T-cell (primary cell): ENCODE measurements around the gene ZNF689. TPM values are rescaled to one million over a fixed set of nuclear protein-coding genes. Genes with fewer than 3 reads are reported as not detected.
"Not testable (repeated sequence)": the region's sequence is repeated elsewhere in the genome, so short reads cannot be mapped to it uniquely, and the experiment has no call there.

Experiments used
- ATAC-seq, 4 experiments: fragments of 200-7000 bp in 3 of 4; fragments of 150-1000 bp in 1 of 4; cut with Tn5 transposase; replicated peaks in 1 of 4; 1 replicate in 3 of 4; 2 replicates in 1 of 4; pipeline ENCODE4 v1.10.0; 2021; ENCODE audit warnings: moderate library complexity in 3 of 4, mild to moderate bottlenecking in 2 of 4, moderate number of reproducible peaks in 1 of 4
- CTCF ChIA-PET, 2 donors: fragments of 300-600 bp; sonication (Branson Sonifier 250); formaldehyde crosslinking; loops; one replicate each; lab custom pipeline; 2022; ENCODE audit warnings: antibody characterized with exemption in 2 of 2; lab: Charles Lee
- POLR2A ChIA-PET, 2 donors: fragments of 300-600 bp; sonication (Branson Sonifier 250); formaldehyde crosslinking; loops; one replicate each; lab custom pipeline; 2022; ENCODE audit warnings: antibody characterized with exemption in 2 of 2; lab: Charles Lee
- DNase-seq, 35 experiments: peaks; one replicate each; pipeline versions ENCODE4 v3.0.0 to v3.0.0-alpha.2; 2013 to 2023
- H3K27ac ChIP-seq: one replicate; pipeline ENCODE4 v1.5.1; 2013; ENCODE audit warnings: low read length
- H3K27me3 ChIP-seq, 2 experiments: replicated peaks in 1 of 2; 1 replicate in 1 of 2; 2 replicates in 1 of 2; pipeline versions ENCODE4 v1.6.1 to v1.7.0; 2013; ENCODE audit warnings: low read length in 1 of 2, mixed read lengths in 1 of 2; ENCODE audit not compliant: control insufficient read depth in 2 of 2, insufficient read depth in 2 of 2; ENCODE audit errors: extremely low read depth in 1 of 2
- H3K36me3 ChIP-seq, 2 donors: 1 replicate in 1 of 2; 2 replicates in 1 of 2; pipeline versions ENCODE4 v1.6.1 to v1.7.0; 2013; ENCODE audit warnings: low read length in 1 of 2; ENCODE audit not compliant: control insufficient read depth in 2 of 2, insufficient read depth in 1 of 2; ENCODE audit errors: extremely low read depth in 1 of 2
- H3K4me1 ChIP-seq, 2 experiments: 1 replicate in 1 of 2; 2 replicates in 1 of 2; pipeline versions ENCODE4 v1.6.1 to v1.7.0; 2013; ENCODE audit warnings: low read length in 2 of 2, mixed read lengths in 1 of 2; ENCODE audit not compliant: insufficient read depth in 2 of 2, control insufficient read depth in 1 of 2; ENCODE audit errors: extremely low read depth in 1 of 2
- H3K4me3 ChIP-seq, 2 donors: 1 replicate in 1 of 2; 2 replicates in 1 of 2; pipeline versions ENCODE4 v1.5.1 to v1.7.0; 2013; ENCODE audit warnings: mild to moderate bottlenecking in 2 of 2, low read length in 1 of 2, moderate library complexity in 1 of 2; ENCODE audit not compliant: control insufficient read depth in 1 of 2; ENCODE audit errors: extremely low read depth in 1 of 2
- H3K9me3 ChIP-seq: 2 replicates; pipeline ENCODE4 v1.7.0; 2013
- H3K27ac Mint-ChIP-seq, 2 donors: one replicate each; pipeline ENCODE4 v1.8.0; 2020 to 2021; ENCODE audit warnings: mild to moderate bottlenecking in 2 of 2, mixed read lengths in 2 of 2
- H3K27me3 Mint-ChIP-seq, 2 donors: one replicate each; pipeline ENCODE4 v1.8.0; 2021 to 2022; ENCODE audit warnings: mixed read lengths in 2 of 2
- H3K36me3 Mint-ChIP-seq: one replicate; pipeline ENCODE4 v1.8.0; 2021; ENCODE audit warnings: mixed read lengths
- H3K4me1 Mint-ChIP-seq, 3 donors: one replicate each; pipeline ENCODE4 v1.8.0; 2020 to 2022; ENCODE audit warnings: mixed read lengths in 3 of 3, mild to moderate bottlenecking in 1 of 3
- H3K4me3 Mint-ChIP-seq, 3 donors: one replicate each; pipeline ENCODE4 v1.8.0; 2020 to 2022; ENCODE audit warnings: mild to moderate bottlenecking in 3 of 3, mixed read lengths in 3 of 3, moderate library complexity in 3 of 3
- H3K9me3 Mint-ChIP-seq, 3 donors: one replicate each; pipeline ENCODE4 v1.8.0; 2020 to 2022; ENCODE audit warnings: mixed read lengths in 3 of 3
- WGBS: methylation state at CpG from one replicate; pipeline ENCODE4 v1.1.5; 2013; ENCODE audit warnings: missing lambda C conversion rate; ENCODE audit not compliant: insufficient coverage; 5-methylcytosine and 5-hydroxymethylcytosine counted together
- total RNA-seq, 35 experiments: library from RNA in 6 of 35; stranded (reverse) in 6 of 35; fragments of 120-200 nt in 1 of 35; gene quantifications; one replicate each; pipeline versions ENCODE4 v1.2.1 to v1.2.4 and lab custom pipeline; 2013 to 2026

The ZNF689 gene
- total RNA-seq, 5 donors from 2014 or later (not counting 1 experiment from before 2014, with no cell fraction given): 11.0 to 13.7 (median 12.4) TPM

GRCh38 chr16:30641378-30641982, 31.3 kb upstream of the ZNF689 start:
- 100% methylated on average over 1 of the region's 3 CpGs for WGBS
- Mint-ChIP-seq H3K36me3 (no peaks in the 10 kb centered on the region), H3K27me3 (no peaks in the 10 kb centered on the region), H3K9me3 (no peaks in the 10 kb centered on the region), H3K4me3 (no peak overlapping the region), H3K4me1 (no peaks in the 10 kb centered on the region), H3K27ac (no peak overlapping the region)
- Histone ChIP-seq H3K27ac (no peak overlapping the region), H3K27me3 (peaks cover 0 to 2% of the 10 kb centered on the region in 2 experiments), H3K36me3 (no peaks in the 10 kb centered on the region), H3K9me3 (no peaks in the 10 kb centered on the region), H3K4me1 (no peaks in the 10 kb centered on the region), H3K4me3 (no peak overlapping the region)
- DNase-seq (no peak), ATAC-seq (no peak)
- CTCF ChIA-PET: interaction anchor here in 1 of 2 donors (0.5 kb wide), 1 partner anchor 541 kb away, joined by 4 read pairs; no protein-coding TSS in a partner anchor
- POLR2A ChIA-PET: interaction anchor here in 1 of 2 donors (0.7 kb wide), 1 partner anchor 26 kb away, joined by 3 read pairs; no protein-coding TSS in a partner anchor

- POLR2A ChIA-PET: no interaction called here
- H3K36me3 ChIP-seq: no peaks in the 10 kb centered on the region
- no peaks in the 10 kb centered on the region for H3K36me3 Mint-ChIP-seq
- no peaks in the 10 kb centered on the region for H3K9me3 ChIP-seq
- no peak overlapping the region for H3K27ac ChIP-seq
- no peaks in the 10 kb centered on the region for H3K9me3 Mint-ChIP-seq
- no peak overlapping the region for H3K4me3 ChIP-seq
- DNase-seq (peak in 2 of 35 experiments; percentile 18 to 64), ATAC-seq (no peak)
- no peaks in the 10 kb centered on the region for H3K27me3 Mint-ChIP-seq
- H3K4me1 ChIP-seq: peaks cover 2 to 19% of the 10 kb centered on the region in 2 experiments
- H3K27ac Mint-ChIP-seq: no peak overlapping the region
- peaks cover 0 to 2% of the 10 kb centered on the region in 2 experiments for H3K27me3 ChIP-seq
- no CpG with 5 or more reads among the region's 1 CpG for WGBS
- peaks cover 16 to 18% (median 17%) of the 10 kb centered on the region in 3 donors for H3K4me1 Mint-ChIP-seq
- CTCF ChIA-PET: interaction anchor here (0.6 to 1.1 kb wide), 2 partner anchors 70 to 201 kb away, joined by 3 to 6 read pairs; no protein-coding TSS in a partner anchor
- no peak overlapping the region for H3K4me3 Mint-ChIP-seq
These were observed 27.8 kb upstream of the ZNF689 start for GRCh38 chr16:30637944-30638343.

- WGBS: 93% methylated on average over 6 of the region's 10 CpGs
- H3K36me3 Mint-ChIP-seq: not testable (repeated sequence)
These were observed 26.9 kb upstream of the ZNF689 start for GRCh38 chr16:30637139-30637538.

GRCh38 chr16:30636599-30636998, 26.4 kb upstream of the ZNF689 start:
- Histone ChIP-seq H3K27ac (no peak overlapping the region), H3K9me3 (no peaks in the 10 kb centered on the region), H3K4me1 (peaks cover 2 to 19% of the 10 kb centered on the region in 2 experiments), H3K36me3 (no peaks in the 10 kb centered on the region), H3K4me3 (no peak overlapping the region), H3K27me3 (peaks cover 0 to 2% of the 10 kb centered on the region in 2 experiments)
- ChIA-PET POLR2A (interaction anchor here (0.6 to 0.8 kb wide), 2 partner anchors 14 to 41 kb away, joined by 3 read pairs; no protein-coding TSS in a partner anchor), CTCF (no interaction called here)
- H3K27me3 Mint-ChIP-seq: no peaks in the 10 kb centered on the region
- H3K27ac Mint-ChIP-seq: no peak overlapping the region
- peaks cover 16 to 18% (median 17%) of the 10 kb centered on the region in 3 donors for H3K4me1 Mint-ChIP-seq
- no peaks in the 10 kb centered on the region for H3K36me3 Mint-ChIP-seq
- H3K4me3 Mint-ChIP-seq: no peak overlapping the region
- ATAC-seq (no peak), DNase-seq (no peak)
- 96% methylated on average over 4 of the region's 7 CpGs for WGBS
- no peaks in the 10 kb centered on the region for H3K9me3 Mint-ChIP-seq

More at GRCh38 chr16:30637139-30637538, 26.9 kb upstream of the ZNF689 start:
- H3K4me3 Mint-ChIP-seq, H3K9me3 Mint-ChIP-seq, H3K27ac Mint-ChIP-seq, H3K27me3 Mint-ChIP-seq, H3K27me3 ChIP-seq, H3K9me3 ChIP-seq, H3K36me3 ChIP-seq, ATAC-seq, H3K27ac ChIP-seq, DNase-seq, H3K4me3 ChIP-seq: not testable (repeated sequence)
- ChIA-PET POLR2A (interaction anchor here in 1 of 2 donors (0.6 kb wide), 1 partner anchor 41 kb away, joined by 3 read pairs; no protein-coding TSS in a partner anchor), CTCF (interaction anchor here (0.6 to 1.1 kb wide), 3 partner anchors 69 to 268 kb away, joined by 3 to 6 read pairs (median 6); no protein-coding TSS in a partner anchor)
- peaks cover 2 to 19% of the 10 kb centered on the region in 2 experiments for H3K4me1 ChIP-seq
- peaks cover 16 to 18% (median 17%) of the 10 kb centered on the region in 3 donors for H3K4me1 Mint-ChIP-seq

GRCh38 chr16:30633526-30633925, 23.3 kb upstream of the ZNF689 start:
- no peaks in the 10 kb centered on the region for H3K9me3 Mint-ChIP-seq

GRCh38 chr16:30632454-30632853, 22.3 kb upstream of the ZNF689 start:
- H3K4me1 Mint-ChIP-seq: peaks cover 22 to 26% (median 24%) of the 10 kb centered on the region in 3 donors
- ChIA-PET CTCF (interaction anchor here (0.6 to 0.7 kb wide), 3 partner anchors 61 to 799 kb away, joined by 3 read pairs; partner anchors contain the start of gene DCTPP1 (in 1 of the 2)), POLR2A (interaction anchor here (0.5 to 0.7 kb wide), 4 partner anchors 28 to 800 kb away, joined by 3 to 6 read pairs (median 6); no protein-coding TSS in a partner anchor)
- not testable (repeated sequence) for H3K9me3 ChIP-seq, H3K27me3 Mint-ChIP-seq, H3K27ac ChIP-seq, H3K36me3 ChIP-seq, H3K4me3 Mint-ChIP-seq, H3K27ac Mint-ChIP-seq, H3K27me3 ChIP-seq, ATAC-seq, H3K9me3 Mint-ChIP-seq, H3K36me3 Mint-ChIP-seq, DNase-seq, H3K4me3 ChIP-seq
- peaks cover 3 to 24% of the 10 kb centered on the region in 2 experiments for H3K4me1 ChIP-seq
- no CpG with 5 or more reads among the region's 7 CpGs for WGBS

More at GRCh38 chr16:30633526-30633925, 23.3 kb upstream of the ZNF689 start:
- CTCF ChIA-PET: interaction anchor here in 1 of 2 donors (0.9 to 1.0 kb wide), 2 partner anchors 64 to 204 kb away, joined by 7 to 9 read pairs; partner anchors contain the start of gene DCTPP1
- Histone ChIP-seq H3K27ac (peak overlapping the region; percentile 100), H3K27me3 (peaks cover 0 to 5% of the 10 kb centered on the region in 2 experiments), H3K4me1 (peaks cover 3 to 22% of the 10 kb centered on the region in 2 experiments), H3K9me3 (no peaks in the 10 kb centered on the region), H3K4me3 (peak overlapping the region; percentile 83 to 90), H3K36me3 (no peaks in the 10 kb centered on the region)
- POLR2A ChIA-PET: interaction anchor here (0.5 to 0.9 kb wide), 6 partner anchors 98 to 284 kb away, joined by 3 to 11 read pairs (median 4); partner anchors contain the start of gene DCTPP1 (in 1 of the 2)
- ATAC-seq (no peak), DNase-seq (no peak)
- no peaks in the 10 kb centered on the region for H3K27me3 Mint-ChIP-seq
- WGBS: 70% methylated on average over 4 of the region's 17 CpGs
- H3K27ac Mint-ChIP-seq: peak overlapping the region; percentile 94 to 97
- peak overlapping the region; percentile 89 to 96 (median 89) for H3K4me3 Mint-ChIP-seq
- H3K4me1 Mint-ChIP-seq: peaks cover 19 to 25% (median 22%) of the 10 kb centered on the region in 3 donors
- H3K36me3 Mint-ChIP-seq: no peaks in the 10 kb centered on the region
